H1 (cell line): ENCODE results near the gene FGF2. TPM values are rescaled to one million over a fixed set of nuclear protein-coding genes. Genes with fewer than 3 reads are reported as not detected.

Source experiments
- CTCF ChIA-PET: fragments of 300-600 bp; sonication (Branson Sonifier 250); formaldehyde crosslinking; loops from one replicate; lab custom pipeline; 2021; ENCODE audit not compliant: partially characterized antibody; lab: Charles Lee
- POLR2A ChIA-PET: fragments of 300-600 bp; sonication (Branson Sonifier 250); formaldehyde crosslinking; loops from one replicate; lab custom pipeline; 2021; ENCODE audit warnings: inconsistent platforms; ENCODE audit not compliant: partially characterized antibody; lab: Charles Lee
- DNase-seq, 2 experiments: peaks; one replicate each; pipeline versions ENCODE4 v3.0.0 to v3.0.0-alpha.2; 2010 to 2022; ENCODE audit warnings: low spot score in 2 of 2, low read depth in 1 of 2, mixed read lengths in 1 of 2
- FAIRE-seq: peaks from 2 replicates; lab custom pipeline; 2011; peaks lifted over from hg19 to GRCh38; lab: Jason Lieb, UNC
- H2AFZ ChIP-seq: 2 replicates; pipeline ENCODE4 v1.8.1; 2012; ENCODE audit warnings: low read length, inconsistent platforms
- H2AK5ac ChIP-seq: 2 replicates; pipeline ENCODE4 v1.6.1; 2013; ENCODE audit warnings: low read depth, low read length
- H2BK120ac ChIP-seq: replicated peaks from 2 replicates; pipeline ENCODE3; 2013; ENCODE audit warnings: low read depth, low read length, inconsistent platforms
- H2BK12ac ChIP-seq: 2 replicates; pipeline ENCODE4 v1.6.1; 2013; ENCODE audit warnings: low read depth, low read length
- H2BK15ac ChIP-seq: 2 replicates; pipeline ENCODE4 v1.6.1; 2013; ENCODE audit warnings: low read length
- H2BK20ac ChIP-seq: 2 replicates; pipeline ENCODE4 v1.6.1; 2013; ENCODE audit warnings: low read length
- H2BK5ac ChIP-seq: 2 replicates; pipeline ENCODE4 v1.6.1; 2013; ENCODE audit warnings: low read depth, low read length
- H3K14ac ChIP-seq: 2 replicates; pipeline ENCODE4 v1.6.1; 2013; ENCODE audit warnings: inconsistent platforms; ENCODE audit not compliant: insufficient read length
- H3K18ac ChIP-seq: 2 replicates; pipeline ENCODE4 v1.6.1; 2013; ENCODE audit warnings: low read length; ENCODE audit errors: extremely low read depth
- H3K23ac ChIP-seq: 2 replicates; pipeline ENCODE4 v1.6.1; 2013; ENCODE audit warnings: inconsistent platforms; ENCODE audit not compliant: insufficient read length
- H3K23me2 ChIP-seq: 2 replicates; pipeline ENCODE4 v1.6.1; 2013; ENCODE audit warnings: low read depth, low read length
- H3K27ac ChIP-seq: 2 replicates; pipeline ENCODE4 v1.6.1; 2011; ENCODE audit warnings: low read depth, low read length, inconsistent platforms
- H3K27me3 ChIP-seq, 4 experiments: replicated peaks in 1 of 4; 1 replicate in 1 of 4; 2 replicates in 3 of 4; pipeline versions ENCODE4 v1.6.1 to v1.8.1; 2011 to 2013; ENCODE audit warnings: low read length in 3 of 4, mild to moderate bottlenecking in 3 of 4, inconsistent platforms in 2 of 4, mixed read lengths in 2 of 4, moderate library complexity in 1 of 4; ENCODE audit not compliant: control insufficient read depth in 3 of 4, insufficient read depth in 3 of 4; ENCODE audit errors: extremely low read depth in 1 of 4
- H3K36me3 ChIP-seq, 4 experiments: 2 replicates each; pipeline versions ENCODE4 v1.6.1 to v1.8.1; 2011 to 2013; ENCODE audit warnings: mild to moderate bottlenecking in 4 of 4, low read length in 3 of 4, moderate library complexity in 2 of 4, control low read depth in 1 of 4, inconsistent platforms in 1 of 4; ENCODE audit not compliant: insufficient read depth in 4 of 4, control insufficient read depth in 2 of 4
- H3K4ac ChIP-seq: replicated peaks from 2 replicates; pipeline ENCODE3; 2013; ENCODE audit warnings: low read length, low read depth, mixed read lengths, inconsistent platforms; ENCODE audit not compliant: insufficient read length
- H3K4me1 ChIP-seq, 4 experiments: replicated peaks in 1 of 4; 1 replicate in 1 of 4; 2 replicates in 3 of 4; pipeline versions ENCODE4 v1.6.1 to v1.8.1; 2011 to 2013; ENCODE audit warnings: low read length in 3 of 4, inconsistent platforms in 2 of 4, mixed read lengths in 1 of 4; ENCODE audit not compliant: insufficient read depth in 4 of 4, control insufficient read depth in 3 of 4
- H3K4me2 ChIP-seq, 2 experiments: 2 replicates each; pipeline versions ENCODE4 v1.6.1 to v1.8.1; 2011 to 2013; ENCODE audit warnings: low read depth in 2 of 2, low read length in 2 of 2, control low read depth in 1 of 2, inconsistent platforms in 1 of 2, mild to moderate bottlenecking in 1 of 2; ENCODE audit not compliant: insufficient read depth in 1 of 2
- H3K4me3 ChIP-seq, 4 experiments: fragments of 200-600, 300-600 bp in 1 of 4; sonication (generic), shearing (Covaris generic), sonication (Bioruptor Twin) in 1 of 4; 2 replicates each; pipeline versions ENCODE4 v1.5.1 to v1.8.1; 2011 to 2016; ENCODE audit warnings: low read length in 4 of 4, low read depth in 3 of 4, control low read depth in 2 of 4, inconsistent platforms in 2 of 4, mild to moderate bottlenecking in 2 of 4, mixed read lengths in 1 of 4, moderate library complexity in 1 of 4; ENCODE audit not compliant: insufficient read depth in 2 of 4; ENCODE audit errors: extremely low read depth in 1 of 4
- H3K56ac ChIP-seq: replicated peaks from 2 replicates; pipeline ENCODE3; 2013; ENCODE audit warnings: low read depth, mild to moderate bottlenecking, mixed read lengths, low read length, inconsistent platforms; ENCODE audit not compliant: insufficient read length
- H3K79me1 ChIP-seq: 2 replicates; pipeline ENCODE4 v1.6.1; 2013; ENCODE audit warnings: low read depth, low read length, control low read depth
- H3K79me2 ChIP-seq, 2 experiments: 2 replicates each; pipeline versions ENCODE4 v1.6.1 to v1.8.1; 2012 to 2013; ENCODE audit warnings: low read length in 2 of 2, mild to moderate bottlenecking in 2 of 2, inconsistent platforms in 1 of 2; ENCODE audit not compliant: insufficient read depth in 2 of 2, control insufficient read depth in 1 of 2
- H3K9ac ChIP-seq, 4 experiments: replicated peaks in 1 of 4; 1 replicate in 1 of 4; 2 replicates in 3 of 4; pipeline versions ENCODE4 v1.6.1 to v1.8.1; 2011 to 2013; ENCODE audit warnings: low read depth in 3 of 4, low read length in 3 of 4, control low read depth in 2 of 4, mild to moderate bottlenecking in 2 of 4, moderate library complexity in 2 of 4, inconsistent platforms in 1 of 4; ENCODE audit errors: extremely low read depth in 1 of 4
- H3K9me3 ChIP-seq, 2 experiments: 2 replicates each; pipeline versions ENCODE4 v1.6.1 to v1.8.1; 2012 to 2013; ENCODE audit warnings: mild to moderate bottlenecking in 2 of 2, moderate library complexity in 2 of 2, control low read depth in 1 of 2, inconsistent platforms in 1 of 2, low read depth in 1 of 2, low read length in 1 of 2, mixed read lengths in 1 of 2; ENCODE audit not compliant: insufficient read depth in 2 of 2
- H4K20me1 ChIP-seq, 2 experiments: replicated peaks in 1 of 2; 2 replicates each; pipeline versions ENCODE3 to v1.8.1; 2011 to 2013; ENCODE audit warnings: inconsistent platforms in 2 of 2, low read length in 2 of 2, mild to moderate bottlenecking in 1 of 2; ENCODE audit not compliant: insufficient read depth in 2 of 2, control insufficient read depth in 1 of 2
- H4K5ac ChIP-seq: 2 replicates; pipeline ENCODE4 v1.6.1; 2013; ENCODE audit warnings: low read length, low read depth, mixed read lengths, inconsistent platforms; ENCODE audit not compliant: insufficient read length
- H4K8ac ChIP-seq: 2 replicates; pipeline ENCODE4 v1.8.0; 2013; ENCODE audit warnings: mild to moderate bottlenecking, moderate library complexity, low read length, inconsistent platforms; ENCODE audit not compliant: insufficient read depth; ENCODE audit errors: extremely low read depth
- H4K91ac ChIP-seq: replicated peaks from 2 replicates; pipeline ENCODE3; 2013; ENCODE audit warnings: low read length, mixed read lengths, inconsistent platforms; ENCODE audit not compliant: insufficient read length
- BRCA1 ChIP-seq: IDR thresholded peaks from 2 replicates; pipeline ENCODE4 v1.6.1; 2012; ENCODE audit warnings: low read depth, low read length, improper control_type of control experiment
- EZH2 ChIP-seq: fragments of 200-600 bp; sonication (generic); IDR thresholded peaks from 2 replicates; pipeline ENCODE4 v1.7.1; 2012; ENCODE audit warnings: low read depth, mild to moderate bottlenecking, moderate library complexity, low read length, inconsistent platforms; ENCODE audit not compliant: severe bottlenecking
- GTF2F1 ChIP-seq: IDR thresholded peaks from 2 replicates; pipeline ENCODE4 v1.6.1; 2012; ENCODE audit warnings: low read depth, low read length, improper control_type of control experiment, borderline replicate concordance
- KDM1A ChIP-seq: fragments of 200-600, 300-600 bp; sonication (generic); IDR thresholded peaks from 2 replicates; pipeline ENCODE4 v1.7.1; 2016; ENCODE audit warnings: mild to moderate bottlenecking, low read length, borderline replicate concordance
- MAX ChIP-seq: IDR thresholded peaks from 2 replicates; pipeline ENCODE4 v1.6.1; 2012; ENCODE audit warnings: inconsistent platforms
- POLR2A ChIP-seq, 2 experiments: IDR thresholded peaks; 1 replicate in 1 of 2; 2 replicates in 1 of 2; pipeline ENCODE4 v1.6.1; 2011; ENCODE audit warnings: low read depth in 2 of 2, low read length in 2 of 2, mild to moderate bottlenecking in 2 of 2; ENCODE audit errors: control extremely low read depth in 1 of 2
- POLR2AphosphoS5 ChIP-seq: IDR thresholded peaks from 2 replicates; pipeline ENCODE4 v1.6.1; 2011; ENCODE audit warnings: low read depth, low read length
- RXRA ChIP-seq: IDR thresholded peaks from 2 replicates; pipeline ENCODE4 v1.6.1; 2011; ENCODE audit warnings: low read depth, mild to moderate bottlenecking, low read length, moderate library complexity; ENCODE audit not compliant: insufficient read depth
- TAF7 ChIP-seq: optimal IDR thresholded peaks from 2 replicates; pipeline ENCODE3; 2011; ENCODE audit warnings: low read depth, mild to moderate bottlenecking, inconsistent platforms, low read length, moderate library complexity, borderline replicate concordance
- WGBS, 2 experiments: shearing (Covaris generic) in 1 of 2; methylation state at CpG; one replicate each; pipeline versions ENCODE4 v1.1.6 to v1.1.7; 2013 to 2015; ENCODE audit warnings: low lambda C conversion rate in 2 of 2, mixed read lengths in 2 of 2, inconsistent platforms in 1 of 2, low coverage in 1 of 2, missing lambda C conversion rate in 1 of 2; ENCODE audit not compliant: insufficient replicate concordance in 2 of 2, insufficient coverage in 1 of 2, insufficient read length in 1 of 2; ENCODE audit errors: extremely low coverage in 1 of 2, missing lambda C conversion rate in 1 of 2; 5-methylcytosine and 5-hydroxymethylcytosine counted together
- polyA plus RNA-seq, 7 experiments: library from polyadenylated mRNA; depleted of rRNA in 3 of 7; stranded (reverse) in 5 of 7; unstranded in 2 of 7; fragments of >200 nt in 5 of 7; fragments of 200-250 nt in 2 of 7; gene quantifications; 1 replicate in 5 of 7; 2 replicates in 1 of 7; 4 replicates in 1 of 7; pipeline versions ENCODE4 v1.2.1 to v1.2.3, GENCODE V29; 2011 to 2013; ENCODE audit warnings: missing spikeins in 2 of 7, mixed read lengths in 2 of 7
- total RNA-seq: library from RNA; stranded (reverse); fragmentation: NEBNext Ultra II Directional; extraction: Animal tissue kit (Norgen Biotek cat#: 25700); gene quantifications from 2 replicates; pipeline ENCODE4 v1.2.1, GENCODE V29; 2021

FGF2 gene
- total and polyA plus RNA-seq, 2 of the 8 experiments (the other 6 are each of a cell fraction or from before 2014, with no cell fraction given): 23.4 to 145 TPM

GRCh38 chr4:122845066-122845465, 18.4 kb downstream of the FGF2 start:
- Histone ChIP-seq H3K4ac (no peak overlapping the region), H3K23ac (no peak overlapping the region), H3K36me3 (peaks cover 0 to 71% (median 20%) of the 10 kb centered on the region in 4 experiments; a peak in 6 of 8 replicates), H3K27me3 (no peaks in the 10 kb centered on the region), H4K5ac (no peak overlapping the region), H2BK12ac (no peak overlapping the region), H2AFZ (no peak overlapping the region), H4K20me1 (peaks cover 29 to 35% of the 10 kb centered on the region in 2 experiments), H3K4me2 (peak overlapping the region; percentile 0 to 33; a peak in 1 of 4 replicates), H3K9ac (no peak overlapping the region), H3K27ac (no peak overlapping the region), H3K4me3 (no peak overlapping the region), H2BK5ac (no peak overlapping the region), H3K9me3 (no peaks in the 10 kb centered on the region), H3K23me2 (no peaks in the 10 kb centered on the region), H4K8ac (no peak overlapping the region), H3K79me2 (peaks cover 57 to 99% of the 10 kb centered on the region in 2 experiments), H3K4me1 (peaks cover 3 to 37% (median 16%) of the 10 kb centered on the region in 4 experiments; a peak in 6 of 7 replicates), H2AK5ac (no peak overlapping the region), H3K79me1 (peaks cover 13% of the 10 kb centered on the region), H4K91ac (no peak overlapping the region), H3K18ac (no peak overlapping the region), H3K14ac (no peak overlapping the region), H3K56ac (no peak overlapping the region), H2BK120ac (no peak overlapping the region), H2BK15ac (no peak overlapping the region), H2BK20ac (no peak overlapping the region)
- WGBS, 2 experiments: 96% methylated on average over 3 of the region's 3 CpGs; no CpG with 5 or more reads in 1 of the 2 experiments
- no peak for DNase-seq
- POLR2A ChIA-PET: interaction anchor here (1.0 to 19.7 kb wide), 4 partner anchors 9 to 58 kb away, joined by 3 to 278 read pairs (median 34); partner anchors contain the start of gene FGF2
- FAIRE-seq: no peak
- CTCF ChIA-PET: interaction anchor here (1.3 to 2.1 kb wide), 4 partner anchors 9 to 87 kb away, joined by 3 to 12 read pairs (median 6); no protein-coding TSS in a partner anchor
- TF ChIP-seq RXRA (no peak), MAX (no peak), GTF2F1 (no peak), KDM1A (no peak), POLR2A (IDR thresholded peaks at IDR 0.05; ENCODE audit: control extremely low read depth in 1 of 2, low read depth in 2 of 2, low read length in 2 of 2) (no peak), BRCA1 (no peak), POLR2AphosphoS5 (no peak), EZH2 (no peak), TAF7 (no peak)
